Pancreas (tissue), 10 donors: Measurements from ENCODE around the gene SORCS2. TPM values are rescaled to one million over a fixed set of nuclear protein-coding genes. Genes with fewer than 3 reads are reported as not detected.

Experiments used
- ATAC-seq, 4 donors: fragments of 200-7000 bp; cut with Tn5 transposase; one replicate each; pipeline versions ENCODE4 v1.8.0 to v1.9.1; 2020; ENCODE audit warnings: mild to moderate bottlenecking in 4 of 4, moderate library complexity in 4 of 4
- DNase-seq, 6 donors: peaks; one replicate each; pipeline ENCODE4 v3.0.0-alpha.2; 2020
- FAIRE-seq: peaks from 2 replicates; lab custom pipeline; 2012; peaks lifted over from hg19 to GRCh38; lab: Jason Lieb, UNC
- H3K27ac ChIP-seq, 4 donors: fragments of 200-600 bp; sonication (generic); 1 replicate in 3 of 4; 2 replicates in 1 of 4; pipeline versions ENCODE4 v1.5.0 to v1.8.0; 2020
- H3K27me3 ChIP-seq, 4 donors: fragments of 200-600 bp; one replicate each; pipeline ENCODE4 v1.8.0; 2021
- H3K36me3 ChIP-seq, 3 donors: fragments of 200-600 bp; sonication (generic) in 1 of 3; one replicate each; pipeline versions ENCODE4 v1.5.0 to v1.8.0; 2020 to 2021
- H3K4me1 ChIP-seq, 3 donors: fragments of 200-600 bp; one replicate each; pipeline ENCODE4 v1.8.0; 2021
- H3K4me3 ChIP-seq, 4 donors: fragments of 200-600 bp; sonication (generic) in 2 of 4; one replicate each; pipeline versions ENCODE4 v1.5.0 to v1.8.0; 2020 to 2021
- H3K9me3 ChIP-seq, 4 donors: fragments of 200-600 bp; one replicate each; pipeline ENCODE4 v1.8.0; 2021
- CTCF ChIP-seq, 4 donors: fragments of 200-600 bp; sonication (generic) in 3 of 4; IDR thresholded peaks; one replicate each; pipeline versions ENCODE4 v1.5.0 to v1.8.0; 2021; ENCODE audit warnings: antibody characterized with exemption in 4 of 4
- WGBS, 2 donors: extraction: QIAGEN DNeasy Blood & Tissue Kit; methylation state at CpG; one replicate each; pipeline ENCODE4 v1.1.7; 2013; 5-methylcytosine and 5-hydroxymethylcytosine counted together
- intact Hi-C, 3 donors: fragments of 100-400 bp; cut with DNase I; formaldehyde crosslinking; loops; one replicate each; pipeline versions ENCODE4 v1.11.1 to v1.14.2; 2022
- polyA plus RNA-seq, 2 donors: library from polyadenylated mRNA; stranded (reverse); fragments of 200-250 nt; gene quantifications; one replicate each; pipeline ENCODE4 v1.2.3, GENCODE V29; 2013
- total RNA-seq, 6 donors: library from RNA; stranded (reverse); fragmentation: NEBNext Ultra II Directional in 4 of 6; extraction: Animal tissue kit (Norgen Biotek cat#: 25700) in 4 of 6; gene quantifications; one replicate each; pipeline versions ENCODE4 v1.2.1 to v1.2.4, GENCODE V29; 2021 to 2023
- donor health status: healthy with polysubstance abuse.
- donor health status: DM: no; HTN: no; CAD: no; lungs with moderate emphysema.
- donor health status: DM: no; HTN: no; CAD: no.
- donor health status: control.
- donor health status: control.
- donor health status: Bipolar disorder and iron deficiency.
- donor health status: DM: yes; HTN: yes; CAD: no.
- donor health status: DM: no; HTN: no; CAD: no.
- donor health status: DM: no; HTN: no; CAD: no.
- donor health status: DM: yes; HTN: yes; CAD: no.

The SORCS2 gene
- total and polyA plus RNA-seq, 8 donors, result 0.14 to 1.7 (median 0.42) TPM

- DNase-seq, result no peak
- WGBS, 2 donors, result 67 to 74% methylated on average over 8 of the region's 8 CpGs
- no peak for FAIRE-seq
- Histone ChIP-seq H3K4me3 (no peak overlapping the region), H3K27me3 (peaks cover 0 to under 1% (median 0%) of the 10 kb centered on the region in 4 donors), H3K36me3 (no peaks in the 10 kb centered on the region), H3K4me1 (no peaks in the 10 kb centered on the region), H3K27ac (no peak overlapping the region), H3K9me3 (no peaks in the 10 kb centered on the region)
- TF ChIP-seq CTCF (IDR thresholded peaks at IDR 0.05), result no peak
- intact Hi-C loops, result no loop called here
- ATAC-seq, result no peak
These were observed 108.4 kb downstream of the SORCS2 start for GRCh38 chr4:7300711-7301095.

- no peak overlapping the region for H3K27ac ChIP-seq
- no peak overlapping the region for H3K4me3 ChIP-seq
- no peak for DNase-seq
- H3K36me3 ChIP-seq, result no peaks in the 10 kb centered on the region
- intact Hi-C loops, result no loop called here
- peaks cover 0 to 4% (median 0%) of the 10 kb centered on the region in 4 donors for H3K27me3 ChIP-seq
- WGBS, 2 donors, result 58 to 63% methylated on average over 17 of the region's 17 CpGs
- no peak for FAIRE-seq
- TF ChIP-seq CTCF (IDR thresholded peaks at IDR 0.05), result no peak
- ATAC-seq, result no peak
- H3K9me3 ChIP-seq, result no peaks in the 10 kb centered on the region
- no peaks in the 10 kb centered on the region for H3K4me1 ChIP-seq
These were observed 108.9 kb downstream of the SORCS2 start for GRCh38 chr4:7301126-7301785.

- intact Hi-C loops, result no loop called here
- DNase-seq (no peak), ATAC-seq (no peak), FAIRE-seq (no peak)
- Histone ChIP-seq H3K27ac (no peak overlapping the region), H3K36me3 (no peaks in the 10 kb centered on the region), H3K27me3 (peaks cover 0 to 4% (median 0%) of the 10 kb centered on the region in 4 donors), H3K9me3 (no peaks in the 10 kb centered on the region), H3K4me1 (no peaks in the 10 kb centered on the region), H3K4me3 (no peak overlapping the region)
- TF ChIP-seq CTCF (IDR thresholded peaks at IDR 0.05), result no peak
- WGBS, 2 donors, result 70 to 73% methylated on average over 20 of the region's 20 CpGs
These were observed 109.7 kb downstream of the SORCS2 start for GRCh38 chr4:7301846-7302630.

GRCh38 chr4:7302781-7303404 is 110.6 kb downstream of the SORCS2 start:
- ATAC-seq, result no peak
- 71% methylated on average over 22 of the region's 22 CpGs for WGBS, 2 donors
- Histone ChIP-seq H3K27ac (no peak overlapping the region), H3K9me3 (no peaks in the 10 kb centered on the region), H3K27me3 (peaks cover 0 to 4% (median 0%) of the 10 kb centered on the region in 4 donors), H3K36me3 (no peaks in the 10 kb centered on the region), H3K4me1 (no peaks in the 10 kb centered on the region), H3K4me3 (no peak overlapping the region)
- FAIRE-seq, result no peak
- no peak for DNase-seq
- intact Hi-C loops, result no loop called here
- no peak for TF ChIP-seq CTCF (IDR thresholded peaks at IDR 0.05)
